ENCODE measurements around the gene ZNF787.

Gene ZNF787

DNA sequence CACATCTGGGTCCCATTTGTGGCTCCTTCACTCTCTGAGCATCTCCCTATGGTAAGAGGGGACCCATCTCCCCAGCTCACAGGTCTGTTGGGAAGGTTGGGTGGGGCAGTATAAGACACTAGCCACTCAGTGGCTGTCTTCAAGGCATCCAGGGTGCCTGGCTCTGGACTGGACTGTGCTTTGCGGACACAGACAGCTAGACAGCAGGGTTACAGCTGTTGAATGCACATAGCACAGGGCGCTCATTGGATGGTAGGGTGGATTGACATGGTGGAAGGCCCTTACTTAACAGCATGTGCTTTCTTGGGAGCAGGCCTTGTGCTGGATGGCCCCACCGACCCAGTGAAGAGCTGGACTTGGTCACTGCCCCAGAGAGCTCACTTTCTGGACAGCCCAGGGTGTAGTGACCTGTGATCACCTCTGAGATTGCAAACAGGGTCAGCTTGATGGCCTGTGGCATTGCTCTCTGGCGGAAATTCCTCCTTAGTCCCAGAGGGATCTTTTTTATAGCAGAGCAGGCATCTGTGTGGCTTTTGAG, 21.9 kb upstream of the ZNF787 start:
- no peak for DNase-seq

DNA sequence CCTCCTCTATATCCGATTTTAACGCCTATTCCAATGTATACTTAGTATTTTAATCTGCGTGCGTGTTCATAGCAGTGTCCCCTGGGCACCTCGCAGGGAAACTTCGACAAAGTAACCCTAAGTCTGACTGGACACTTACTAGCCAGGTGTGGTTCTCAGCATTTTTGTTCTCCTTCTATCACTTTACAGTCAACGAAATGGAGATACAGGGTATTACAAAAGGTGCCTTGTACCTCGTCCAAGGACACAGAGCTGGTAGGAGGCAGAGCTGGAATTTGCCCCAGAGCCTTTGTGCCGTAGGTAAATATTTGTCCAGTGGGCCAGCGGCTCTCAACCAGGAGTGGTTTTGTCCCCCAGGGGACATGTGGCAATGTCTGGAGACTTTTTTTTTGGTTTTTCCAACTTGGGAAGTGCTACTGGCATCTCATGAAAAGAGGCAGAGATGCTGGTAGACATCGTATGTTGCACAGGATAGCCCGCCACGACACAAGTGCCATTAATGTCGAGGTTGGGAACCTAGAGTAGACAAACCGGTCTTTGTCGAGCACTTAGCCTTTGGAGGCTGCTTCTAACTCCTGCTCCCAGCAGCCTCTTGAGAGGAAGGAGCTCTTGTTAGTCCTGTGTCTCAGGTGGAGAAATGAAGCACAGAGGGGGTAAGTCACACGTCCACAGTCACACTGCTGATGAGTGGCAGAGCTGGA, 21.1 kb upstream of the ZNF787 start:
- no peak for DNase-seq

DNA sequence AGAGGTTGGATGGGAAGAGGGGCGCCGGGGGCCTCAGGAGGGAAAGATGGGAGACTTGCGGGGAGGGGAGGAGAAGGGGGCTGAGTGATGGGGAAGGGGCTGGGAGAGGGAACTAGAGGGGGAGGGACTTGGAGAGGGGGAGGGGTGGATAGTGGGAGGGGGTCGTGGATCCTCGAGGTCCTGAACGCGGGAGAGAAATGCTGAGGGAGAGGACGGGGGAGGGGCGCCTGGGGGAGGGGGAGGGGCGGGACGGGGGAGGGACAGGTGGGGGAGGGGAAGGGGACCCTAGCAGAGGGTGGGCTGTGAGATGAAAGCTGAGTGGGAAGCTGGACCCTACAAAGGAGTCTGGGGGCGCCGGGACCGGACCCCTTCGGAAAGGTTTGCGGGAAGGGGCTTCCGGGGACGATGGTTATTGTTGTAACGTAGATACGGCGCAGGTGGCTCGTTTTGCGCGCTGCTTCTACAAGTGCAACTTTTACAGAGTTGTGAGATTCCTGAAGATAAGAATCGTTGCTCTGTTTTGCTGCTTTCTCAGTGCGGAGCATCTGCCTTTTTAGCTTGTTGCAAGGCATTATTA, 20.4 kb upstream of the ZNF787 start:
- no peak for DNase-seq

DNA sequence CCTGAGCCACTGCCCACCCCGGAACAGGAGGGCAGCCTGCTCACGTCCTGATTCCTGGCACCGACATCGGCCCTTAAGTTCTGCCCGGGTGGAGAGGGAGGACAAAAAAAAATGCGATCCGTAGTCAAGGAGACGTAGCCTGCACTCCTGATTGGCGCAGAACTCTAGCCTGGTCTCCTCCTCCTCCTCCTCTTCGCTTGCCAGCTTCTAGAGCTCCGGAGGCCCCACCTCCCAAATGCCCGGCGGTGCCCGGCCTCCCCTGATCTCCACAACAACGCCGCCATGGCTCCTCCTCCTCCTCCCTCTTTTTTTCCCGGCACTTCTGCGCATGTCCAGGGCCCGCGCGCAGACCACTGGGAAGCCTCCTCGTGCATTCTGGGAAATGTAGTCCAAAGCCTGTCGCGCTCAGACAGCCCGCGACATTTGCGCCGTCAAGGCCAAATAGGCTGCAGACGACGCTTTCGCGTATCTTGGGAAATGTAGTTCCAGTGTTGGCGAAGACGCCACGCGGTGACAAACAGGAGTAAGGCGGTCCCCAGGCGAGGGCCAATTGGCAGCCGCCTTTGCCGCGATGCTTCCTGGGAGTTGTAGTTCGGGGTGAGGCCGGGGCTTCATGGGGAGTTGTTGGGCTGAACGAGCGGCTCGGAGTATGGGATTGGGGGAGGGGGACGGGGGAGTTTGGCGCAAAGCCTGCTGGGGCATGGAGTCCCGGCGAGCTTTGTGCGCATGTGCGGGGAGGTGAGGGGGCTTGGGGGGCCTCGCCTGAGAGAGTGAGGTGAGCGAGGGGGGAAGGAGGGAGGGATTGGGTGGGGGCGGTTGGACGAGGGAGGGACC, 19.7 kb upstream of the ZNF787 start, which contains the start of gene ZNF444:
ZNF444 (plus strand) TSS at position 705 of the 834 bp plus-strand sequence. CDS start 5,625 bp downstream, outside the sequence.
- DNase-seq = peak; percentile 100

DNA sequence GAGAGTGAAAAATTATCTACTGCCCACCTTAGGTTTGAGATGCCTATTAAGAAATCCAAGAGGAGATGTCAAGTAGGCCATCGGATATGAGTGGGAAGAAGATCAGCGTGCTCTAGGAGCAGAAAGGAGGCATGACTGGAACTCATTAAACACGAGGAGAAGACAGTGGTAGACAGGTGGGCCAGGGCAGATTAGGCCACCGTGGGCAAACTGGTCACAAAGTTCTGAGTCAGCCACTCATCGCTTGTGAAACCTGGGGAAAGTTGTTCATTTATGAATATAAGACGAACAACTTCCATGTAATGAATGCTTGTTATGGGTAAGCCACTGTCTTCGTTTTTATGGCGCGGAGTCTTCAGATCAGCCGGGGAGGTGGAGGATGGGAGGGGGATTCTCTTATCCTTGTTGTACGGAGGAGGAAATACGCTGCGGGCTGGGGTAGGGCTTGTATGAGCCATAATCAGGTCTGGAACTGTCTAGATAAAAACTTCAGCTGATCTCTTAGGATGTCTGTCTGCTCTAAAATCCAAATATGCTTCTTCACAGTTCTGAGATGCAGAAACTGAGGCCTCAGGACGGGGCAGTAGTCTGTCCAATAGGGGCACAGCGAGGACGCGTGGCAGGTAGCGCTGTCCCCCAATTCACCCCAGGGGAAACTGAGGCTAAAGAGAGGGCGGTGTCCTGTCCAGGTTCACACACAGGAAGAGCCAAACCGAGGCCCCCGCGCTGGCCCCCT, 18.9 kb upstream of the ZNF787 start:
- no peak for DNase-seq

DNA sequence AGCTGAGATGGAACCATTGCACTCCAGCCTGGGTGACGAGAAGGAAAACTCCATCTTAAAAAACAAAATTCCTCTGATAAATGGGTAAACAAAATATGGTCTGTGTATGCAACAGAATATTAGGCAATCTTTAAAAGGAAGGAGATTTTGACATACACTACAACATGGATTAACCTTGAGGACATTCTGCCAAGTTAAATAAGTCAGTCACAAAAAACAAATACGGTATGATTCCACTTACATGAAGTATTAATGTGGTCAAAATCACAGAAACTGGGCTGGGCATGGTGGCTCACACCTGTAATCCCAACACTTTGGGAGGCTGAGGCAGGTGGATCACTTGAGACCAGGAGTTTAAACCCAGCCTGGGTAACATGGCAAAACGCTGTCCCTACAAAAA, 17.0 kb upstream of the ZNF787 start:
- no peak for DNase-seq

DNA sequence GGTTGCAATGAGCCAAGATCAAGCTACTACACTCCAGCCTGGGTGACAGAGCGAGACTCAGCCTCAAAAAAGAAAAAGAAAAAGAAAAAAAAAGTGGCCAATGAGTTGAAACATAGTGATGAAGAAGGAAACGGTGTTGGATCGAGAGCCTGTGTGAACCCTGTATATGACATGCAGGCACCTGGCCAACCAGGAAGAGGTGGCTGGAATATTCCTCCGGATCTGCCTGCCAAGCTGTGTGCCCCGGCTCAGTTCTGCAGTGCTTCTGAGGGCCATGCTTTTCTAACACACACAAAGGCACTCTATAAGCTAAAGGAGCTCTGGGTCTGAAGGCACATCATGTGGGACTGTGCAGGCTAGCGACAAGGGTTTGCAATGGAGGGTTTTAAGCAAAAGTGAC, 16.3 kb upstream of the ZNF787 start:
- DNase-seq = no peak

DNA sequence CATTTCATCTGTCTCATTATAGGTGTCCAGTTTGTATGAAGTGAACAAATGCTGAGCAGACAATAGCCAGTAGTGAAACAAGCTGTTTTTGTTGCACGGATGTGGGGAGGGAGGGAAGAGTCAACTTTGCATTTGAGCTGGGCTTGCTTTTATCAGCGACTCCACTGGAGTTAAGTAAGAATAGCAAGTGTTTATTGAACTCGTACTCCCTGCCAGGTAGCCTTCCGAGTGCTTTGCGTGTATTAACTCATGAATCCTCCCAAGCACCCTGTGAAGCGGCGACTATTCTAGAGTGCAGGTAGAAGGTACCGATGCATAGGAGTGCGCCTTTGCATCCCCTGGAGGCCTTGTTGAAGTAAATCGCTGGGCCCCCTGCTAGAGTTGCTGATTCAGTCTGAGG, 15.3 kb upstream of the ZNF787 start:
- no peak for DNase-seq

DNA sequence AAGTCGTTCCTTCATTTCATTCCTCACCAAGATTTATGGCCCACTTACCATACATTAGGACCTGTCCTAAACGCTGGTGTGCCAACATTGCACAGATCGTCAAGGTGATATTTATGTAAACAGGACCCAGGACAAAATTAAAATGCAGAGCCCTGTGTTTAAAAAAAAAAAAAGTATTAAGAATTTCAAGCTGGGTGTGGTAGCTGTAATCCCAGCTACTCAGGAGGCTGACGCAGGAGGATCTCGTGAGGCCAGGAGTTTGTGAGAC, 13.5 kb upstream of the ZNF787 start:
- DNase-seq = no peak

DNA sequence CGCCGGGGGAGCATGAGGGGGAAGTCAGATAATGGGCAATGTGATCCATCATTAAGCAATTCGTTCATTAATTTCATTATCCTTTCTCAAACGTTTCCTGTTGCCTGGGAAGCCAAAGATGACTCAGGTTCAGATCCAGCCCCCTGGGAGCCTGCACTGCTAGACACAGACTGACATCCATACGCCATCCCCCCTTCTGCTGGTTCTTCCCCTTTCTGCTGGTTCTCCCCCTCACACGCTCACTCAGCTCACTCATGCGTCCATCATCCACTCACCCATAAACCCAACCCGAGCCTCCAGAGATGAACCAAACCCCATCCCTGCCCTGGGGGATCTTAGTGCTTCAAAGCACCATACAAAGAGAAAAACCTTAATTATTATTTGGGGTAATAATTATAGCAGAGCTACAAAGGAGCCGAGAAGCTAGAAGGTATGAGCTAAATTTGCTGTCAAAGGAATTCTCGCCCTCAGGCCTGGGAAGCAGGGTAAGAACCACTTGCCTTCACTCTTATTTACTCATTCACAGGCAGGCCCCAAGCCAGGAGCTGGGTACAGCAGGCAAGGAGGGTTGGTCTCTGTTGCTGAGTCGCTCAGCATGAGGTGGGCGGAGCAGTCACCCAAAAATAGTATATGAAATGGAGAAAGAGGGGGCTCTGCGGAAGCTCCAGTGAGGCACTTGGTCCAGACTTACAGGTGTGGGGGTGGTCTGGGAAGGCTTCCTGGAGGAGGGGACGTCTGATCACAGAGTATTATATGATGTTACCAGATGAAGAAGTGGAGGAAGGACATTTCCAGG, 13.0 kb upstream of the ZNF787 start:
- DNase-seq = no peak

DNA sequence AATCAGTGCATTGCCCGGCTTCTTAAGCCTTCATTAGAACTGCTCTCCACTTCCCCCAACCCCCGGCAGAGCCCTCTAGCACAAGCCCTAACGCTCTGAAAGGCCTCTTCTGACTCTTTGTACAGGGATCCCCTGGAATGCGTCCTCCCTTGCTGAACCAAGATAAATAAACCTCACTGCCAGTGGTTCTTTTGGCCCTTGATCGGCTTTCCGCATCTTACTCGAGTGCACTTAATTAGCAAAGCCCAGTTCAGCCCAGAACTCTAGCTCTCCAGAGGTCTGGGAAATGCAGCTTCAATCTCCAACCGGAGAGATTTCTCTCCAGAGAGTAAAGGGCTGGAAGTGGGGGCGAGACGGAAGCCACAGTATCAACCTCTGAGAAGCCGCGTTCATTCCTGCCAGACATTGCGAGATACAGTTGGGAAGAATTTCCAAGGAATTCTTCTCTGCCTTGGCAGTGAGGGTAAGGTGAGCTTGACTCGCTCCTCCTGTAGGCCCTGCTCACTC, 11.3 kb upstream of the ZNF787 start:
- no peak for DNase-seq

DNA sequence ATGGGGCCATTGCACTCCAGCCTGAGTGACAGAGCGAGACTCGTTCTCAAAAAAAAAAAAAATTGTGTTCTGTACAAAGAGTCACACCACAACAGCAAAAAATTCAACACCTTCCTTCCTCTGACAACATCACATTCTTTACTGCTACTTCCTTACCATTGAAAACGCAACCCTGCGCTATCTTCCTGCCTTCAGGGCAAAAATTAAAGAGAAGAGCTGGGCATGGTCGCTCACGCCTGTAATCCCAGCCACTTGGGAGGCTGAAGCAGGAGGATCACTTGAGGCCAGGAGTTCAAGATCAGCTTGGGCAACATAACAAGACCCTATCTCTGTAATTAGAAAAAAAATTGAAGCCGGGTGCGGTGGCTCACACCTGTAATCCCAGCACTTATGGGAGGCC, 10.6 kb upstream of the ZNF787 start:
- no peak for DNase-seq

DNA sequence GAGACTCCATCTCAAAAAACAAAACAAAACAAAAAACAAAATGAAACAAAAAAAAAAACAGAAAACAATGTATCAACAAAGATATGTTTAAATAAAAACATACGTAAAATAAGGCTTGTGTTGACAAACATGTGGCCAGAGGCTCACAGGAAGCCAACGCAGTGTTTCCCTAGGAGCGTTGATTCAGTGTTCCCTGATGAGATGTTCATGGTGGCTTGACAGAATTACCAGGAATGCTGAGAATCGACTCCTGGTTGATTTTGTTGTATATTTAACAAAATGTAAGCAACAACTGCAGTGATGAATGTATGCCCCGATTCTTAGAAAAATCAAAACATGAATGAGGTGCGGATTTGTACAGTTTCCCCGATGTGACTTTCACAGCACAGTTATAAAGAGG, 8.9 kb upstream of the ZNF787 start:
- no peak for DNase-seq

DNA sequence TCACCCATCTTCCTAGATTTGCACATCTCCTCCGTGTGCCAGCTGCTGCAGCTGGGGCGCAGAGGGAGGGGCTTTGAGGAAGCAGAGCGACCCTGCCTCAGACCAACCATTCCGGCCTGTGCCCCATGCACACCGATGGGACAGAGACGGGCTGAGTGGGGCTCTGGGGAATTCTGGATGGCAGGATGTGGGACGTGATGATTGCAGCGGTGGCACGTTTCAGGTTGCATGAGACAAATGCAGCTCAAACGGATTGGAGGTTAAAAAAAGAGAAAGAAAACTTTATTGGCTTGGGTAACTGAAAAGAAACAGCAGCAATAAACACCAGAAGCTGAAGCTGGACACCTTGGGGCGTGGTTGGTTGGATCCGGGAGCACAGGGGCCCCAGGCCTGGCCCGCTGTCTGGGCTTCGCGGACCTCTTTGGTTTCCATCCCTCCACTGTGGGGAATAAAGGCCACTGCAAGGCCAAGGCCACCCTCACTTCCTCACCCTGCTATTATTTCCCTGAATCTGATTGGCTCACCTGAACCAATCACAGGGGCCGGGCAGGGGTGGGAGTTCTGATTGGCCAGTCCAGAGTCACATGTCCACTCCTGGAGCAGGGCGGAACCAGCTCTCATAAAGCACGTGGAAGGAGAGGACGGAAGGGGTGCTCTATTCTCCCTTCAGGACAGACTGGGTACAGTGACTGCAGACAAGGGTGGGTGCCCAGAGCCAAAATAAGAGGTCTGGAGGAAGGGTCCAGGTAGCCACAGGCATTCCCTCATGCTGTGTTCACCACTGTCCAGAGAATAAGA, 6.1 kb upstream of the ZNF787 start:
- no peak for DNase-seq

DNA sequence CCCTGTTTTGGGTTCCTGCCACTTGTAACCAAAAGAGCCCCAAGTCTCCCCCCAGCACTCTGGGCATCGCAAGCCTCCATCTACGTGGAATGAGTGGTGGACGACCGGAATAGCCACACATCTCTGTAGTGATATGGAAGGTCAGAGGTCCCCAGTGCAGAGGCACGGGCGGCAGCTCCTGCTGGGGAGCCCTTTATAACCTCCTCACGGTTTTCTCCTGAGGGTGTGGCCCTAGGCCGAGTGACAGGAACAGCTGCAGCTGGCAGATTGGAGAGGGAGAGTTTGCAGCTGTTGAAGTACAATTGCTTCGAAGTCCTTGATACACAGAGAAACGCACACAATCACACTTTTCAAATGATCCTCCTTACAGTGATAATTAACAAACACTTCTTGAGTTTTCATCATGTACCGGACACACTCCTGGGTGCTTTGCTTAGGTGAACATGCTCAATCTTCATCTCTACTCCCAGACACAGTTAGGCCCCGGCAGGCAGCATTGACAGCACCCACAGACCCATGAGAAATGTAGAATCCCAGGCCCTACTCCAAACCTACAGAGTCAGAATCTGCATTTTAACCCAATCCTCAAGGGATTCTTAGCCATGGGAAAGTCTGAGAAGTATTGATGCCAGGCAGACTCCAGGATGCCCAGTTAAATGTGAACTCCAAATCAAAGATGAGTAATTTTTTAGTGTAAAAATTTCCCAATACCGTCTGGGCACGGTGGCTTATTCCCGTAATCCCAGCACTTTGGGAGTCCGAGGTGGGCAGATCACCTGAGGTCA, 4.9 kb upstream of the ZNF787 start:
- no peak for DNase-seq

DNA sequence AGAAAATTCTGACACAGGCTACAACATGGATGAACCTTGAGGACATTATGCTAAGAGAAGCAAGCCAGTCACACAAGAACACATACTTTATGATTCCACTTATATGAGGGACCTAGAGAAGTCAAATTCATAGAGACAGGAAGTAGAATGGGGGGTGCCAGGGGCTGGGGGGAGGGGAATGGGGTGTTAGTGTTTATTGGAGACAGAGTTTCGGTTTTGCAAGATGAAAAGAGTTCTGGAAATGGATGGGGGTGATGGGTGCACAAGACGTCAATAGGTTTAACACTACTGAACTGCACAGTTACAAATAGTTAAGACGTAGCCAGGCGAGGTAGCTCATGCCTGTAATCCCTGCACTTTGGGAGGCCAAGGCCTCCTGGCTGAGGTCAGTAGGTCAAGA, 3.5 kb upstream of the ZNF787 start:
- DNase-seq = no peak

DNA sequence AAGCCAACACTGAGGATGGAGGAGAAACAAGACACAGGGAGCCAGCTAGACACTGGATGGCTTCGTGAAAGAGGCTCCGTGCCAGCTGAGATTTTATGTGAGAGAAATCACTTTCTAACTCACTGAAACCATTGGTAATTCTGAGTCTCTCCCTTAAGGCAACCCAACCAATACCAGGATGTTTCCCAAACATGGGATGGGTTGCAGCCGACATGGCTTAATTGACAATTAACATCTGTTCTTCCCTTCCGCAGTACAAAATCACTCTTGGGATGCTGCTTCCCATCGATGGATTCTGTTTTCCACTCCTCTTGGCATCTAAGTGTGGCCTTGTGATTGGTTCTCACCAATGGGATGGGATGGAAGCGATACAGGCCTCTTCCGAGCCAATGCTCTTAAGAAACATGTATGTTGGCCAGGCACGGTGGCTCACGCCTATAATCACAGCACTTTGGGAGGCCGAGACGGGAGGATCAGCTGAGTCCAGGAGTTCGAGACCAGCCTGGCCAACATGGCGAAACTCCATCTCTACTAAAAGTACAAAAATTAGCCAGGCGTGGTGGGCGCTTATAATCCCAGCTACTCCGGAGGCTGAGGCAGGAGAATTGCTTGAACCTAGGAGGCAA, 2.3 kb upstream of the ZNF787 start:
- no peak for DNase-seq

DNA sequence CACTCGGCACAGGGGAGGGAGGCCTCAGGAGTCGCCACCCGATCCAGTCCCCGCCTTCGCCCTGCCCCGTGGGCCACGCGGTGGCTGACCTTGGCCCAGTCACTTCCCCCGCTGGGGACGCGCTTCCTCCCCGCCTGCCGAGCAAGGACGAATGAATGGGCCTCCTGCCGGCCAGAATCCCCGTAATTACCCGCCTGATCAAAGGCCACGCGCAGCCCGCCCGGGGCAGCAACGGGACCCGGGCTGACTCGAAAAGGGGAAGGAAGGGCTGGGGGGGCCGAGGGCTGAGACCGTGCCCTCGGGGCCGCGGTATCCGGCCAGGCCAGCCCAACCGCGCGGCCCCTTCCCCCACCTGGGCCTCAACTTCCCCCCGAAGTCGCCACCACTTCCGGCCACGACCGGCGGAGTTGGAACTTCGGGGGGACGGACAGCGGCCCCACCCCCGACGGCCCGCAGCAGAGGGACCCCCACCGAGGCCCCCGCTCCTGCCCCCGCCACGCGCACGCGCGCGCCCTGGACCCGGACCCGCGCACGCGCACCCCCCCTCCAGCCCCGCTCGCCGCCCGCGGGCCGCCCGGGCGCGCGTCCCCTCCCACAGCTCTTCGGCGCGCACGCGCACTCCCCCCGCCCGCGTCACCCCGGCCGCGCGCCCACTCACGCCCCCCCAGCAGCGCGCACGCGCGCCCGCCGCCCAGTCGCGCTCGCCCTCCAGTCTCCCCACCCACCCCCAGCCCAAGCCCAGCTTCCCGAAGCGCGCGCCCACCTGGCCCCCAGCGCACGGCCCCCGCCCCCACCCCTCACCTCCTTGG, 520 bp downstream of the ZNF787 start:
- peak; percentile 56 for DNase-seq

DNA sequence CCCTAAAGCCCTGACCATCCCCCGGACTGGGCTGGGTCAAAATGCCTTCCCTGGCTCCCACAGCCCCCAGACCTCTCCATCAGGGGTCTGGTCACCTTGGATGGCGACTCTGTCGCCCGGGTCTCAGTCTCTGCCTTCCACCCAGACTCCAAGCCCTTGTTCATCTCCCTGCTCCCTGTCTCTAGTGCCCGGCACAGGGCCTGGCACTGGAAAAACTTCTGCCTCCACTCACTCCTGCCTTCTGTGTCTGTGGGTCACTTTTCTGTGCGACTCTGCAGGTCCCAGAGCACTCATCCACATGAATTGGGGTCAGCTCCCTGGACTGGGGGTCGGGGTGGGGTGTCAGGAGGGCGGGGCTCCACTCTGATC, 1.1 kb downstream of the ZNF787 start:
- DNase-seq = no peak

Data from NCI-H1694 (cell line).